Omental fat pad (tissue), 4 donors: Measurements from ENCODE around the gene SLC8A1. TPM values are rescaled to one million over a fixed set of nuclear protein-coding genes. Genes with fewer than 3 reads are reported as not detected.

Experiments used
- ATAC-seq: fragments of 150-250 bp; one replicate; pipeline ENCODE4 v1.9.1; 2016; ENCODE audit warnings: mild to moderate bottlenecking, moderate library complexity; ENCODE audit not compliant: low FRiP score
- DNase-seq: peaks from one replicate; pipeline ENCODE4 v3.0.0-alpha.2; 2019; ENCODE audit warnings: low spot score
- total RNA-seq, 4 donors: library from RNA; depleted of rRNA; stranded (reverse); fragments of >200 nt; gene quantifications; one replicate each; pipeline ENCODE4 v1.1.0, GENCODE V29; 2016
- TF ChIP-seq, protein P1 (sequence below), 3 donors: fragments of 450-650 bp; IDR thresholded peaks; one replicate each; pipeline ENCODE4 v1.5.1; 2016 to 2017; ENCODE audit warnings: antibody characterized with exemption in 3 of 3, mild to moderate bottlenecking in 3 of 3, moderate library complexity in 2 of 3

Gene SLC8A1
- total RNA-seq, 4 donors from 2014 or later = 17.5 to 47.0 (median 30.0) TPM

DNA sequence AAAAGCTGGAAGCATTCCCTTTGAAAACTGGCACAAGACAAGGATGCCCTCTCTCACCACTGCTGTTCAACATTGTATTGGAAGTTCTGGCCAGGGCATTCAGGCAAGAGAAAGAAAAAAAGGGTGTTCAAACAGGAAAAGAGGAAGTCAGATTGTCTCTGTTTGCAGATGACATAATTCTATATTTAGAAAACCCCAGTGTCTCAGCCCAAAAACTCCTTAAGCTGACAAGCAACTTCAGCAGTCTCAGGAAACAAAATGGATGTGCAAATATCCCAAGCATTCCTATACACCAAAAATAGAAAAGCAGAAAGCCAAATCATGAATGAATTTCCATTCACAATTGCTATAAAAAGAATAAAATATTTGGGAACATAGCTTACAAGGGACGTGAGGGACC lies 11.1 kb downstream of the SLC8A1 start:
- TF ChIP-seq, protein P1, sequence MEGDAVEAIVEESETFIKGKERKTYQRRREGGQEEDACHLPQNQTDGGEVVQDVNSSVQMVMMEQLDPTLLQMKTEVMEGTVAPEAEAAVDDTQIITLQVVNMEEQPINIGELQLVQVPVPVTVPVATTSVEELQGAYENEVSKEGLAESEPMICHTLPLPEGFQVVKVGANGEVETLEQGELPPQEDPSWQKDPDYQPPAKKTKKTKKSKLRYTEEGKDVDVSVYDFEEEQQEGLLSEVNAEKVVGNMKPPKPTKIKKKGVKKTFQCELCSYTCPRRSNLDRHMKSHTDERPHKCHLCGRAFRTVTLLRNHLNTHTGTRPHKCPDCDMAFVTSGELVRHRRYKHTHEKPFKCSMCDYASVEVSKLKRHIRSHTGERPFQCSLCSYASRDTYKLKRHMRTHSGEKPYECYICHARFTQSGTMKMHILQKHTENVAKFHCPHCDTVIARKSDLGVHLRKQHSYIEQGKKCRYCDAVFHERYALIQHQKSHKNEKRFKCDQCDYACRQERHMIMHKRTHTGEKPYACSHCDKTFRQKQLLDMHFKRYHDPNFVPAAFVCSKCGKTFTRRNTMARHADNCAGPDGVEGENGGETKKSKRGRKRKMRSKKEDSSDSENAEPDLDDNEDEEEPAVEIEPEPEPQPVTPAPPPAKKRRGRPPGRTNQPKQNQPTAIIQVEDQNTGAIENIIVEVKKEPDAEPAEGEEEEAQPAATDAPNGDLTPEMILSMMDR (IDR thresholded peaks at IDR 0.05) = no peak
- no peak for DNase-seq
- no peak for ATAC-seq

DNA sequence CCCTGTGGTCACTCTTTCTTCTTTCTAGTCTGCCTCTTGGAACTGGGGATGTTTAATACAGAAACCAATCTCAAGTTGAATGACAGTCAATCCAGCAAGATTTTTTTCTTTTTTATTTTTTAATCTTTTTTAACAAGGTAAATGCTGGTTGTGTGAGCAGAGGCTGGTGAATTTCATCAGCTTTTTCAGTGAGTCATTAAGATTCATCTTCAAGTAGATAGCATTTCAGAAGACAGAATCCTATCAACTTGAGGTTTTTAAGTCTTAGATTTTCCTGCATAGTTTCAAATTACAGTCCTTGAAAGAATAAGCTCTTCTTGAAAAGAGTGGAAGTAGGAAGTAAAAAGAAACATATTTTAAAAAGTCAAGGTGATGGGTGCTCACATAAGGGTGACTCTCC lies 12.4 kb downstream of the SLC8A1 start:
- ATAC-seq = no peak

DNA sequence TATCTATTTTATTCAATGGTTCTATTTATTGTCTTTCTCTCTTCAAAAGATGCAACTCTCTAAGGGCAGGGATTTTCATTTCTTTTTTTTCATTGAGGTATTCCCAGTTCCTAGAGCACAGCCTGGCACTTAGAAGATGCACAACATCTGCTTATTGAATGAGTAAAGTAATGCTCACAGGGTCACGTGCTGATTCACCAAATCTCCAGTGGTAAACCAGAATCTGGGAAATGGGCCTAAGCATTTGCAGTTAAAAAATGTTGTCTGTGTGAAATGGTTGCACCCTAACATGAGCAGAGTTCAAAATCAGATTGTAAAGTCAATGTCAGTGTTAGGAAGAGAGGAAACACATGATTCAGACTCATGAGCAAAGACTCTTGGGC lies 15.8 kb downstream of the SLC8A1 start:
- no peak for DNase-seq
- ATAC-seq = no peak
- TF ChIP-seq, protein P1 (IDR thresholded peaks at IDR 0.05) = no peak

More for the DNA sequence above, 12.4 kb downstream of the SLC8A1 start:
- no peak for DNase-seq
- TF ChIP-seq, protein P1 (IDR thresholded peaks at IDR 0.05) = no peak

DNA sequence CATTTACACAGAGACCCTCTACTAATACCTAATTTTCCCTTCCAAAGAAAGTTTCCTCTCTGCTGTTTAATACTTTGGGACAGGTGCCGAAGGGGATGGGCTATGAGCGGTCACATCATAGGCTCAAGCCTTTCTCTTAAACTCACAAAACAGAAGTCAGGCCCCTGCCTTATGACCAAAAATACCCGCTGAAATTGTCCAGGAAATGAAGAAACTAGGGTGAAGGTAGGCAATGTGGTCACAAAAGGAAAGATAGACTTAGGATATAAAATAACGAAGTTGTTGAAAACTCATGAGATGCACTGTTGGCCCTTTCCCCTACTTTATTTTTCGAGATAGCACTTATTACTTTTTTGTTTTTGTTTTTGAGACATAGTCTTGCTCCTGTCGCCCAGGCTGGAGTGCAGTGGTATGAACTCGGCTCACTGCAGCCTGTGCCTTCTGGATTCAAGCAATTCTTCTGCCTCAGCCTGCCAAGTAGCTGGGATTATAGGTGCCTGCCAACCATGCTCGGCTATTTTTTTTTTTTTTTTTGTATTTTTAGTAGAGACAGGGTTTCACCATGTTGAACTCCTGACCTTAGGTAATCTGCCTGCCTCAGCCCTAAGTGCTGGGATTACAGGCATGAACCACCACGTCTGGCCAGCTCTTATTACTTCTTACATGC lies 16.3 kb downstream of the SLC8A1 start:
- DNase-seq = no peak
- TF ChIP-seq, protein P1 (IDR thresholded peaks at IDR 0.05) = no peak
- ATAC-seq = no peak

DNA sequence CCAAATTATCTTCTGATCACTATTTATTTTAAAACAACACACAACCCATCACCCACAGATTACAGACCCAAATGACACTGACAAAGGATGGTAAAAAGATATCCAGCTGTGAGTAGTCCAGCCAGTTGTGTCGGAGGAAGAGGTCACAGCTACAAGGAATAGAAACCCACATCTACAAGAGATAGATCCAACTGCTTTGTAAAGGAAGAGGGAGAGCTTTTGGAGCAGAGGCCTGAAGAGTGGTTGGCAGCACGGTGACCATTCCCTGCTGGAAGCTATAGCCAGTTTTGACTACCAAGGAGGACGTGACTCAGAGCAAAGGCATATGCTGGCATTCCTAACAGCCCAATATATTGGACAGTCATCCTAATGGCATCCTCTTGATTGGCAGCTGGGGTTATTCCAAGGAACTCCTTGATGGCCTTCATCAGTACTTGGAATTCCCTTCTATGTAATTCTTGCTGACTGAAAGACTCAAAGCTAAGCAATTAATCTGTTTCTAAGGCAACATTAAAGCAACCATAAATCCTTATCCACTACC lies 17.1 kb downstream of the SLC8A1 start:
- TF ChIP-seq, protein P1 (IDR thresholded peaks at IDR 0.05) = no peak
- ATAC-seq (peak; percentile 93), DNase-seq (no peak)

DNA sequence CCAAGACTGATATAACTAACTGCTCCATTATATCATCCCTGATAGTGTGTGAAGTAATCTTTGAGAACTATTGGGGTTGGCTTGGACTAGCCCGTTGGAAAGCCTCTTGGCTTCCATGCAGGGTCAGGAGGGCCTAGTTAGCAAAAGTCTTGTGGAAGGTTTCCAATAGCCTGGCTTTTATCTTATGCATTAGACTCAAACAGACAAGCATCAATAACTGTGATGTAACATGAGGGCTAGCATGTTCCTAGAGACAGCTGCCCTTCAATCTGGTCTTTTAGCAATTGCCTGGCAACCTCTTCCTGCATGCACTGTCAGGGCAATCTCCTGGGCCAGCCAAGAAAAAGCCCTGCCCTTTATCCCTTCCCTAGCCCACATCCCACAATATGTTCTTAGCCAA lies 18.2 kb downstream of the SLC8A1 start:
- ATAC-seq (no peak), DNase-seq (no peak)
- TF ChIP-seq, protein P1 (IDR thresholded peaks at IDR 0.05) = no peak

DNA sequence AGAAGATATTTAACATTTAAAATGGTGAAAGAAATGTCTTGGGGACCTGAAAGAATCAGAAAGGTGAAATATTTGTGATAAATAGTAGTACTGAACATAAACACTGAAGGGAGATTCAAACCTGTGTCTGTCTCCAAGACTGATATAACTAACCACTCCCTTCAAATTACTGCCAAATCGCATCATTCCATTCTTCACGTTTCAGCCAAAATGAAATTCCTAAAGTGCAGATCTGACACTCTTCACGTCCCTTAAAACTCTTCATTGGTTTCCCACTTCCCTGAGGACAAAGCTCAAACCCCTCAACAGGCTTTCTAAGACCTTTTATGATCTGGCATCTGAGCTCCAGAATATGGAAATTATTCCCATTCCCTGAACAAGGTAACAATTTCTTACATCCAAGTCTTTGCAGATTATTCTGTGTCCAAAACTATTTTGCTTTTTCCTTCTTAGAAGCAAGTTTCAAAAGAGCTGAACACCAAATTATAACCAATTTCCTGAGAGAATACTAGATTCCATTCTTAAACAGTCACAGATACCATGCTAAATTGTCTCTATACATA lies 18.9 kb downstream of the SLC8A1 start:
- TF ChIP-seq, protein P1 (IDR thresholded peaks at IDR 0.05) = no peak
- ATAC-seq (no peak), DNase-seq (no peak)
